Panc1 (cell line): ENCODE results near the gene INAVA. TPM values are rescaled to one million over a fixed set of nuclear protein-coding genes. Genes with fewer than 3 reads are reported as not detected.

Experiments used
- ATAC-seq: fragments of 200-7000 bp; cut with Tn5 transposase; 2 replicates; pipeline ENCODE4 v1.9.1; 2020; ENCODE audit warnings: mild to moderate bottlenecking, moderate library complexity
- BruUV-seq: library from RNA; stranded (reverse); fragments of 400-500 nt; replicated peaks from 2 replicates; lab custom pipeline; 2021; lab: Mats Ljungman, UMichigan
- CTCF ChIA-PET: fragments of 300-600 bp; sonication (Branson Sonifier 250); formaldehyde crosslinking; loops from one replicate; lab custom pipeline; 2022; ENCODE audit warnings: antibody characterized with exemption; lab: Charles Lee
- POLR2A ChIA-PET: fragments of 300-600 bp; sonication (Branson Sonifier 250); formaldehyde crosslinking; loops from one replicate; lab custom pipeline; 2022; ENCODE audit warnings: antibody characterized with exemption; lab: Charles Lee
- DNase-seq: peaks from one replicate; pipeline ENCODE4 v3.0.0-alpha.2; 2010; ENCODE audit warnings: low read depth, low spot score
- H3K27ac ChIP-seq: 2 replicates; pipeline ENCODE4 v1.5.1; 2011; ENCODE audit warnings: mild to moderate bottlenecking, low read length, inconsistent platforms
- H3K27me3 ChIP-seq: fragments of 200-500 bp; sonication (Bioruptor generic); 2 replicates; pipeline ENCODE4 v1.6.0; 2014; ENCODE audit warnings: low read length, inconsistent platforms; ENCODE audit not compliant: control insufficient read depth, insufficient read depth
- H3K36me3 ChIP-seq: fragments of 200-500 bp; sonication (Bioruptor generic); 2 replicates; pipeline ENCODE4 v1.5.1; 2014; ENCODE audit warnings: inconsistent platforms, mild to moderate bottlenecking, low read length, moderate library complexity; ENCODE audit not compliant: control insufficient read depth, insufficient read depth
- H3K4me1 ChIP-seq: 2 replicates; pipeline ENCODE4 v1.5.1; 2011; ENCODE audit warnings: inconsistent platforms, mild to moderate bottlenecking, low read length, moderate library complexity; ENCODE audit not compliant: control insufficient read depth, insufficient read depth
- H3K4me3 ChIP-seq, 2 experiments: 2 replicates each; pipeline ENCODE4 v1.5.1; 2011 to 2012; ENCODE audit warnings: low read depth in 2 of 2, low read length in 2 of 2, mild to moderate bottlenecking in 2 of 2, inconsistent platforms in 1 of 2, moderate library complexity in 1 of 2
- H3K9me3 ChIP-seq: fragments of 200-500 bp; sonication (Bioruptor generic); 2 replicates; pipeline ENCODE4 v1.5.1; 2014; ENCODE audit warnings: low read depth, mild to moderate bottlenecking, inconsistent platforms, low read length, moderate library complexity; ENCODE audit not compliant: control insufficient read depth, insufficient read depth
- POLR2AphosphoS5 ChIP-seq: IDR thresholded peaks from 2 replicates; pipeline ENCODE4 v1.6.1; 2012; ENCODE audit warnings: mild to moderate bottlenecking, low read depth, low read length, moderate library complexity
- SIN3A ChIP-seq: IDR thresholded peaks from 2 replicates; pipeline ENCODE4 v1.6.1; 2012; ENCODE audit warnings: low read depth, mild to moderate bottlenecking, low read length, moderate library complexity, borderline replicate concordance; ENCODE audit not compliant: insufficient read depth
- TCF7L2 ChIP-seq: IDR thresholded peaks from 2 replicates; pipeline ENCODE4 v1.6.1; 2011; ENCODE audit warnings: mild to moderate bottlenecking, low read depth, low read length, inconsistent platforms
- in situ Hi-C: cut with HindIII; loops from 2 replicates; pipeline ENCODE4 v1.10.0; 2016; ENCODE audit warnings: low sequenced_read_pairs, low pct_unique_long_range_greater_than_20kb
- intact Hi-C: fragments of 100-400 bp; cut with micrococcal nuclease; formaldehyde crosslinking; loops from one replicate; pipeline ENCODE4 v1.10.0; 2022; ENCODE audit not compliant: unreplicated experiment
- total RNA-seq: library from RNA; stranded (reverse); gene quantifications from one replicate; pipeline ENCODE4 v1.2.1, GENCODE V29; 2021; ENCODE audit not compliant: unreplicated experiment
- TF ChIP-seq, protein P1 (sequence below), 2 experiments: IDR thresholded peaks; 2 replicates each; pipeline ENCODE4 v1.6.1; 2011 to 2012; ENCODE audit warnings: low read depth in 2 of 2, control low read depth in 1 of 2, low read length in 1 of 2, mild to moderate bottlenecking in 1 of 2, moderate library complexity in 1 of 2; ENCODE audit not compliant: insufficient read depth in 1 of 2
- TF ChIP-seq, protein P2 (sequence below): fragments of 450-650 bp; IDR thresholded peaks from 2 replicates; pipeline ENCODE4 v1.5.1; 2017; ENCODE audit warnings: mild to moderate bottlenecking

The INAVA gene
- total RNA-seq, 1 experiment from 2014 or later: 3.6 TPM

DNA sequence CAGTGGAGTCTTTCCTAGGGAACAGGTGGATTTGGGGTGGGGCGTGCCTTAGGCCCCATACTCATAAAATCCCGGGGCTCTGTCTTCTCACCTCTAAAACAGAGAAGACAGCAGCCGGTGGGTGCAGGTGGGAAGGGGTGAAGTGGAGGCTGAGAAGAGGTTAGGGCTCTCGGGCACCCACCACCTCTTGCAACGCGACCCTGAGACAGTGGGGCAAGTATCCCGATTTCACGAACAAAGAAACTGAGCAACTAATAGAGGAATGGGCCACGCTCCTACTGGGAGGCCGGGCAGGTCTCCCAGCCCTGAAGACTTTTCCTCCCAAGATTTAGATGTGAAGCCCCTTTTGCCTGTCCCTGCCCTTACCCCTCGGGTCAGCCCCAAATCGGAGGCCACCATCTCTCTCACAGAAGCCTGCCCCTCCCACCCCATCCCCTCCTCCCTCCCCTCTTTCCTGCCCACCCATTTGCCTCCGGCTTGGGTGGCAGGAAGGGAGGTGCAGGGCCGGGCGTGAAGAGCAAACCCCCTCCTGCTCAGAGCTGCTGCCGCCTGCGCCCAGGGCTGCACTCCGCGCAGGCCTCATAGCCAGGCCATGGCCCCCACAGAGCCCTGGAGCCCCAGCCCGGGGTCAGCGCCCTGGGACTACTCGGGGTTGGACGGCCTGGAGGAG is 22.1 kb upstream of the INAVA start, which contains the start of gene GPR25:
Gene GPR25 (plus strand): TSS at position 536 of the 670 bp plus-strand sequence. CDS start 57 bp downstream, at position 593.
- intact Hi-C loops (no loop called here), in situ Hi-C loops (no loop called here)
- no TSS peak for BruUV-seq
- Histone ChIP-seq H3K36me3 (no peaks in the 10 kb centered on the region), H3K27ac (no peak within 1 kb of the TSS), H3K4me3 (no peak within 1 kb of the TSS), H3K27me3 (peaks cover 3% of the 10 kb centered on the region), H3K4me1 (no peaks in the 10 kb centered on the region), H3K9me3 (no peaks in the 10 kb centered on the region)
- TF ChIP-seq, protein P1, sequence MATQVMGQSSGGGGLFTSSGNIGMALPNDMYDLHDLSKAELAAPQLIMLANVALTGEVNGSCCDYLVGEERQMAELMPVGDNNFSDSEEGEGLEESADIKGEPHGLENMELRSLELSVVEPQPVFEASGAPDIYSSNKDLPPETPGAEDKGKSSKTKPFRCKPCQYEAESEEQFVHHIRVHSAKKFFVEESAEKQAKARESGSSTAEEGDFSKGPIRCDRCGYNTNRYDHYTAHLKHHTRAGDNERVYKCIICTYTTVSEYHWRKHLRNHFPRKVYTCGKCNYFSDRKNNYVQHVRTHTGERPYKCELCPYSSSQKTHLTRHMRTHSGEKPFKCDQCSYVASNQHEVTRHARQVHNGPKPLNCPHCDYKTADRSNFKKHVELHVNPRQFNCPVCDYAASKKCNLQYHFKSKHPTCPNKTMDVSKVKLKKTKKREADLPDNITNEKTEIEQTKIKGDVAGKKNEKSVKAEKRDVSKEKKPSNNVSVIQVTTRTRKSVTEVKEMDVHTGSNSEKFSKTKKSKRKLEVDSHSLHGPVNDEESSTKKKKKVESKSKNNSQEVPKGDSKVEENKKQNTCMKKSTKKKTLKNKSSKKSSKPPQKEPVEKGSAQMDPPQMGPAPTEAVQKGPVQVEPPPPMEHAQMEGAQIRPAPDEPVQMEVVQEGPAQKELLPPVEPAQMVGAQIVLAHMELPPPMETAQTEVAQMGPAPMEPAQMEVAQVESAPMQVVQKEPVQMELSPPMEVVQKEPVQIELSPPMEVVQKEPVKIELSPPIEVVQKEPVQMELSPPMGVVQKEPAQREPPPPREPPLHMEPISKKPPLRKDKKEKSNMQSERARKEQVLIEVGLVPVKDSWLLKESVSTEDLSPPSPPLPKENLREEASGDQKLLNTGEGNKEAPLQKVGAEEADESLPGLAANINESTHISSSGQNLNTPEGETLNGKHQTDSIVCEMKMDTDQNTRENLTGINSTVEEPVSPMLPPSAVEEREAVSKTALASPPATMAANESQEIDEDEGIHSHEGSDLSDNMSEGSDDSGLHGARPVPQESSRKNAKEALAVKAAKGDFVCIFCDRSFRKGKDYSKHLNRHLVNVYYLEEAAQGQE (IDR thresholded peaks at IDR 0.05; ENCODE audit: insufficient read depth in 1 of 2, low read depth in 2 of 2, low read length in 1 of 2): no peak
- TF ChIP-seq, protein P2, sequence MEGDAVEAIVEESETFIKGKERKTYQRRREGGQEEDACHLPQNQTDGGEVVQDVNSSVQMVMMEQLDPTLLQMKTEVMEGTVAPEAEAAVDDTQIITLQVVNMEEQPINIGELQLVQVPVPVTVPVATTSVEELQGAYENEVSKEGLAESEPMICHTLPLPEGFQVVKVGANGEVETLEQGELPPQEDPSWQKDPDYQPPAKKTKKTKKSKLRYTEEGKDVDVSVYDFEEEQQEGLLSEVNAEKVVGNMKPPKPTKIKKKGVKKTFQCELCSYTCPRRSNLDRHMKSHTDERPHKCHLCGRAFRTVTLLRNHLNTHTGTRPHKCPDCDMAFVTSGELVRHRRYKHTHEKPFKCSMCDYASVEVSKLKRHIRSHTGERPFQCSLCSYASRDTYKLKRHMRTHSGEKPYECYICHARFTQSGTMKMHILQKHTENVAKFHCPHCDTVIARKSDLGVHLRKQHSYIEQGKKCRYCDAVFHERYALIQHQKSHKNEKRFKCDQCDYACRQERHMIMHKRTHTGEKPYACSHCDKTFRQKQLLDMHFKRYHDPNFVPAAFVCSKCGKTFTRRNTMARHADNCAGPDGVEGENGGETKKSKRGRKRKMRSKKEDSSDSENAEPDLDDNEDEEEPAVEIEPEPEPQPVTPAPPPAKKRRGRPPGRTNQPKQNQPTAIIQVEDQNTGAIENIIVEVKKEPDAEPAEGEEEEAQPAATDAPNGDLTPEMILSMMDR: no peak
- ATAC-seq (no peak), DNase-seq (no peak)
- ChIA-PET POLR2A (no interaction called here), CTCF (interaction anchor here (0.6 kb wide), 2 partner anchors 101 to 157 kb away, joined by 4 to 6 read pairs; no protein-coding TSS in a partner anchor)

DNA sequence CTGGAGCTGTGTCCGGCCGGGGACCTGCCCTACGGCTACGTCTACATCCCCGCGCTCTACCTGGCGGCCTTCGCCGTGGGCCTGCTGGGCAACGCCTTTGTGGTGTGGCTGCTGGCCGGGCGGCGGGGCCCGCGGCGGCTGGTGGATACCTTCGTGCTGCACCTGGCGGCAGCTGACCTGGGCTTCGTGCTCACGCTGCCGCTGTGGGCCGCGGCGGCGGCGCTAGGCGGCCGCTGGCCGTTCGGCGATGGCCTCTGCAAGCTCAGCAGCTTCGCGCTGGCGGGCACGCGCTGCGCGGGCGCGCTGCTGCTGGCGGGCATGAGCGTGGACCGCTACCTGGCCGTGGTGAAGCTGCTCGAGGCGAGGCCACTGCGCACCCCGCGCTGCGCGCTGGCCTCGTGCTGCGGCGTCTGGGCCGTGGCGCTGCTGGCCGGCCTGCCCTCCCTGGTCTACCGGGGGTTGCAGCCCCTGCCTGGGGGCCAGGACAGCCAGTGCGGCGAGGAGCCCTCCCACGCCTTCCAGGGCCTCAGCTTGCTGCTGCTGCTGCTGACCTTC is 21.5 kb upstream of the INAVA start:
- H3K27me3 ChIP-seq: peaks cover 3% of the 10 kb centered on the region
- POLR2A ChIA-PET: no interaction called here
- in situ Hi-C loops: no loop called here
- no peak overlapping the region for H3K27ac ChIP-seq
- intact Hi-C loops: no loop called here
- no peaks in the 10 kb centered on the region for H3K4me1 ChIP-seq
- no peaks in the 10 kb centered on the region for H3K36me3 ChIP-seq
- CTCF ChIA-PET: no interaction called here
- BruUV-seq: no TSS peak
- DNase-seq: no peak
- no peak for TF ChIP-seq POLR2AphosphoS5
- ATAC-seq: no peak
- H3K9me3 ChIP-seq: no peaks in the 10 kb centered on the region
- H3K4me3 ChIP-seq: no peak overlapping the region

DNA sequence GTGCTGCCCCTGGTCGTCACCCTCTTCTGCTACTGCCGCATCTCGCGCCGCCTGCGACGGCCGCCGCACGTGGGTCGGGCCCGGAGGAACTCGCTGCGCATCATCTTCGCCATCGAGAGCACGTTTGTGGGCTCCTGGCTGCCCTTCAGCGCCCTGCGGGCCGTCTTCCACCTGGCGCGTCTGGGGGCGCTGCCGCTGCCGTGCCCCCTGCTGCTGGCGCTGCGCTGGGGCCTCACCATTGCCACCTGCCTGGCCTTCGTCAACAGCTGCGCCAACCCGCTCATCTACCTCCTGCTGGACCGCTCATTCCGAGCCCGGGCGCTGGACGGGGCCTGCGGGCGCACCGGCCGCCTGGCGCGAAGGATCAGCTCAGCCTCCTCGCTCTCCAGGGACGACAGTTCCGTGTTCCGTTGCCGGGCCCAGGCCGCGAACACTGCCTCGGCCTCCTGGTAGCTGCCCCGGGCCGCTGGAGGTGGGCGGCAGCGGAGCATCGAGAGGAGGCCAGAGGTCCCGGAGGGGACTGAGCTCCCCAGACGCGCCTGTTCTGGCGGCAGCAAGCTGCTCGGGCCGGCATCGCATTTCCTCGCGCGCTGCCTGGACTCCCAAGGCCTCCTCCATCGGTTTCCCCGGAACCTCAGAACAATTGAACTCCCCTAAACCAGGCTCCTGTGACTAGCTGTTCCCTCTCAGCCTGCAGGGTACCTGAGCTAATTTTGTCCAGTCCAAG is 20.9 kb upstream of the INAVA start:
- TF ChIP-seq, protein P1 (IDR thresholded peaks at IDR 0.05; ENCODE audit: insufficient read depth in 1 of 2, low read depth in 2 of 2, low read length in 1 of 2): no peak
- no peak for TF ChIP-seq TCF7L2
- TF ChIP-seq SIN3A: no peak
- TF ChIP-seq, protein P2: no peak
- no peak for TF ChIP-seq POLR2AphosphoS5
- Histone ChIP-seq H3K36me3 (no peaks in the 10 kb centered on the region), H3K27ac (no peak overlapping the region), H3K4me1 (no peaks in the 10 kb centered on the region), H3K4me3 (no peak overlapping the region), H3K27me3 (peaks cover 3% of the 10 kb centered on the region), H3K9me3 (no peaks in the 10 kb centered on the region)
- ATAC-seq: no peak
- ChIA-PET CTCF (no interaction called here), POLR2A (interaction anchor here (0.6 kb wide), 1 partner anchor 29 kb away, joined by 3 read pairs; no protein-coding TSS in a partner anchor)
- in situ Hi-C loops: no loop called here
- no peak for DNase-seq
- intact Hi-C loops: no loop called here
- BruUV-seq: no TSS peak
